Measurements from ENCODE around the gene TOP1.

The TOP1 gene

GRCh38 chr20:40984496-40984895, 44.1 kb upstream of the TOP1 start:
- Histone ChIP-seq H3K4me1 (ENCODE audit: control insufficient read depth, low read length) (peaks cover 30% of the 10 kb centered on the region), H3K79me2 (ENCODE audit: control insufficient read depth, low read length) (no peaks in the 10 kb centered on the region), H3K9me3 (ENCODE audit: control insufficient read depth, insufficient read depth, low read length) (no peaks in the 10 kb centered on the region), H3K9me2 (replicated peaks; ENCODE audit: control insufficient read depth, low read length) (no peaks in the 10 kb centered on the region), H3K4me3 (ENCODE audit: low read length) (no peak overlapping the region), H3K36me3 (ENCODE audit: control insufficient read depth, low read length) (no peaks in the 10 kb centered on the region), H3K27me3 (ENCODE audit: control insufficient read depth, low read length) (no peaks in the 10 kb centered on the region), H3K4me2 (ENCODE audit: low read length) (no peak overlapping the region), H3F3A (ENCODE audit: control insufficient read depth, insufficient read depth) (peaks cover 12% of the 10 kb centered on the region), H3K27ac (ENCODE audit: low read depth, low read length) (no peak overlapping the region), H4K20me1 (ENCODE audit: control insufficient read depth, insufficient read depth, low read depth, low read length) (no peaks in the 10 kb centered on the region)
- TF ChIP-seq CTCF (IDR thresholded peaks at IDR 0.05; ENCODE audit: low read depth, low read length, poor library complexity, severe bottlenecking) (no peak), EZH2phosphoT487 (IDR thresholded peaks at IDR 0.05; ENCODE audit: borderline replicate concordance, low read length) (no peak)

GRCh38 chr20:40986774-40987173, 41.8 kb upstream of the TOP1 start:
- TF ChIP-seq CTCF (IDR thresholded peaks at IDR 0.05; ENCODE audit: low read depth, low read length, poor library complexity, severe bottlenecking) (no peak), EZH2phosphoT487 (IDR thresholded peaks at IDR 0.05; ENCODE audit: borderline replicate concordance, low read length) (no peak)
- Histone ChIP-seq H3K79me2 (ENCODE audit: control insufficient read depth, low read length) (peaks cover 6% of the 10 kb centered on the region), H3F3A (ENCODE audit: control insufficient read depth, insufficient read depth) (peaks cover 19% of the 10 kb centered on the region), H3K4me2 (ENCODE audit: low read length) (peak overlapping the region; percentile 39), H3K27ac (ENCODE audit: low read depth, low read length) (no peak overlapping the region), H3K9me3 (ENCODE audit: control insufficient read depth, insufficient read depth, low read length) (no peaks in the 10 kb centered on the region), H3K4me3 (ENCODE audit: low read length) (no peak overlapping the region), H3K27me3 (ENCODE audit: control insufficient read depth, low read length) (no peaks in the 10 kb centered on the region), H4K20me1 (ENCODE audit: control insufficient read depth, insufficient read depth, low read depth, low read length) (no peaks in the 10 kb centered on the region), H3K4me1 (ENCODE audit: control insufficient read depth, low read length) (peaks cover 43% of the 10 kb centered on the region), H3K9me2 (replicated peaks; ENCODE audit: control insufficient read depth, low read length) (no peaks in the 10 kb centered on the region), H3K36me3 (ENCODE audit: control insufficient read depth, low read length) (peaks cover 6% of the 10 kb centered on the region)

- H3K9me2 ChIP-seq (replicated peaks; ENCODE audit: control insufficient read depth, low read length) = no peaks in the 10 kb centered on the region
- H3F3A ChIP-seq (ENCODE audit: control insufficient read depth, insufficient read depth) = peaks cover 36% of the 10 kb centered on the region
- peaks cover 10% of the 10 kb centered on the region for H3K79me2 ChIP-seq (ENCODE audit: control insufficient read depth, low read length)
- peak overlapping the region; percentile 96 for H3K27ac ChIP-seq (ENCODE audit: low read depth, low read length)
- H3K9me3 ChIP-seq (ENCODE audit: control insufficient read depth, insufficient read depth, low read length) = no peaks in the 10 kb centered on the region
- H3K4me2 ChIP-seq (ENCODE audit: low read length) = peak overlapping the region; percentile 96
- peaks cover 9% of the 10 kb centered on the region for H3K36me3 ChIP-seq (ENCODE audit: control insufficient read depth, low read length)
- H3K4me3 ChIP-seq (ENCODE audit: low read length) = peak overlapping the region; percentile 75
- H3K4me1 ChIP-seq (ENCODE audit: control insufficient read depth, low read length) = peaks cover 67% of the 10 kb centered on the region
- TF ChIP-seq EZH2phosphoT487 (IDR thresholded peaks at IDR 0.05; ENCODE audit: borderline replicate concordance, low read length) = no peak
- TF ChIP-seq CTCF (IDR thresholded peaks at IDR 0.05; ENCODE audit: low read depth, low read length, poor library complexity, severe bottlenecking) = peak; percentile 90
- no peaks in the 10 kb centered on the region for H4K20me1 ChIP-seq (ENCODE audit: control insufficient read depth, insufficient read depth, low read depth, low read length)
- no peaks in the 10 kb centered on the region for H3K27me3 ChIP-seq (ENCODE audit: control insufficient read depth, low read length)
These were observed 38.0 kb upstream of the TOP1 start for GRCh38 chr20:40990542-40991120.
